Forelimb muscle (tissue), 1 donor: ENCODE measurements around the gene CEP250. TPM values are rescaled to one million over a fixed set of nuclear protein-coding genes. Genes with fewer than 3 reads are reported as not detected.
"Not testable (repeated sequence)": the region's sequence is repeated elsewhere in the genome, so short reads cannot be mapped to it uniquely, and the experiment has no call there.

Source experiments
- DNase-seq: peaks from one replicate; pipeline ENCODE4 v3.0.0-alpha.2; 2013; ENCODE audit warnings: low read depth
- polyA plus RNA-seq: library from polyadenylated mRNA; unstranded; fragments of 120-200 nt; gene quantifications from one replicate; pipeline ENCODE4 v1.2.1, GENCODE V29; 2013; ENCODE audit not compliant: insufficient read length

The CEP250 gene
- polyA plus RNA-seq, 1 donor: 27.6 TPM

DNA sequence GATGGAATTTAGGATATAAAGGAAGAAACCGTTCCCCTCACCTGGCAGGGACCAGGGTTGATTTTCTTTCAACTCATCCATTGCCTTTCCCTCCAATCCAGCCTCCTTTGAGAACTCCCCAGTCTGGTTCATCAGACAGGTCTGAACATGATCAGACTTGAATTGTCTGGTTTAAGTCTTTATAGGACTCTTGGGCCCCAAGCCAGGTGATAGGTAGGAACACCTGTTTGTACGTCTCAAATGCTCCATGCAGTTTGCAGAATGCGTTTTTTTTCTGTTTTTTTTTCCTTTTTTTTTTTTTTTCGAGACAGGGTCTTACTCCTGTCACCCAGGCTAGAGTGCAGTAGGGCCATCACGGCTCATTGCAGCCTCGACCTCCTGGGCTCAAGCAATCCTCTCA, 4.1 kb upstream of the CEP250 start:
- no peak for DNase-seq

DNA sequence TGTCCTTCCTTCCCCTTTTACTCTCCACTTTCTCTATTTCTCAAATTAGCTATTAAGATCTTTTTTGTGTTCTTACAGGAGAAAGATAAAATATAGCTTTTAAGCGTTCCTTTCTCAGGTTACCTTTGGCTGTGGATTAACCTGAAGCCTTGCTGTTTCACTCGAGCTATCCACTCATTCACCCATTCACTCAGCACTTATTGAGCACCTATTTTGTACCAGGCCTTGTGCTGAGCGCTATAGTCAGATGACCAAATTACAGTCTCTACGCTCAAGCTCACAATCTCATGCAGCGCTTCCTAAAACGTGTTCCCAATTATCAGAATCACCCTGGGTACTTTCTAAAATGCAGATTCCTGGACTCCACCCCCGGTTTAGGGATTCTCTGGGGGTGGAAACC, 1.8 kb upstream of the CEP250 start:
- DNase-seq: no peak

DNA sequence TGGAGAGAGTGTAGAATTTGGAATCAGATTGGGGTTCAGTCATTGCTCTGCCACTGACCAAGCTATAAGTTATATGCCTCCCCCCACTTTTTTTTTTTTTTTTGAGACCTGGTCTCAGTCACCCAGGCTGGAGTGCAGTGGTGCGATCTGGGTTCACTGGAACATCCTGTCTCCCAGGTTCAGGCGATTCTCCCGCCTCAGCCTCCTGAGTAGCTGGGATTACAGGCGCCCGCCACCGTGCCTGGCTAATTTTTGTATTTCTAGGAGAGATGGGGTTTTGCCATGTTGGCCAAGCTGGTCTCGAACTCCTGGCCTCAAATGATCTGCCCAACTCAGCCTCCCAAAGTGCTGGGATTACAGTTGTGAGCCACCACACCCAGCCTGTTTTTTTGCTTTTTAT, 1.3 kb downstream of the CEP250 start:
- DNase-seq: not testable (repeated sequence)

DNA sequence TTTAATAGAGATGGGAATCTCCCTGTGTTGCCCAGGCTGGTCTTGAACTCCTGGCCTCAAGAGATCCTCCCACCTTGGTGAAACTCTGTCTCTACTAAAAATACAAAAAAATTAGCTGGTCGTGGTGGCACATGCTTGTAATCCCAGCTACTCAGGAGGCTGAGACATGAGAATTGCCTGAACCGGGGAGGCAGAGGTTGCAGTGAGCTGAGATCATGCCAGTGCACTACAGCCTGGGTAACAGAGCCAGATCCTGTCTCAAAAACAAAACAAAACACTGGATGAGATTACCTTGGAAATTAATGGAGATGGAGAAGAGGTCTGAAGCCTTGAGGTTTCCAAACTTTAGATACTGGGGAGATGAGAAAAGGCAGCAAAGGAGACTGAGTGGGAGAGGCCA, 2.1 kb downstream of the CEP250 start:
- not testable (repeated sequence) for DNase-seq

DNA sequence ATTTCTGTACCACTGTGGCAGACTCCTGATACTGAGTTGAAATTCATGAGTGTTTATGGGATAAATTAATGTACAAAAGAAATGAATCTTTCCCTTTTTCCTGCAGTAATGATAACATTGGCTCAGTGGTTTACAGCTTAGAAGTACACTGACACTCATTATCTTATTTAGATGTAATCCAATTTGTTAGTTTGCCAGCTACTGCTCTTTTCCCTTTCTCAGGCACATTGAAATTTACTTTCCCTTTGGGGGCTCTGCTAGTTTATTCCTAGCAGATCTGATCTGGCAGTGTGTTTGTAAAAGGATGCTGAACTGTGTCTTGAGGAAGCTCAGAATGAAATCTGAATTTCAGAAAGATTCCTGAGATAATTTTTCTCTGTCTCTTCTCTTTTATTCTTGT, 3.0 kb downstream of the CEP250 start:
- no peak for DNase-seq

DNA sequence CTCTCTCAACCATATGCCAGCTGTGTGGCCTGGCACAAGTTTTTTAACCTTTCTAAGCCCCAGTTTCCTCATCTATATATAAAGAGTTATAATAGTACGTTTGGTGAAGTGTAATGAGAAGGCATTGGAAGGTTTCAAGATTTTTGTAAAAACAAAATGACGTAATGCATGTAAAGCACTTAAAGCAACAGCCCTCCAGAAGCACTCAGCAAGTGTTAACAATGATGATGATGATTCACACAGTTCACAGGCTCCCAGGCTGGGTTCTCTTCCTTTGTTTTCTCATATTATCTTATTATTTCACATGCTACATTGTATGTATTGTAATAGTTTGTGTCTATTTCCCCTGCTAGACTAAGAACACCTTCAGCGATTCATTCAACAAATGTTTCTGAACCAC, 6.2 kb downstream of the CEP250 start:
- no peak for DNase-seq

DNA sequence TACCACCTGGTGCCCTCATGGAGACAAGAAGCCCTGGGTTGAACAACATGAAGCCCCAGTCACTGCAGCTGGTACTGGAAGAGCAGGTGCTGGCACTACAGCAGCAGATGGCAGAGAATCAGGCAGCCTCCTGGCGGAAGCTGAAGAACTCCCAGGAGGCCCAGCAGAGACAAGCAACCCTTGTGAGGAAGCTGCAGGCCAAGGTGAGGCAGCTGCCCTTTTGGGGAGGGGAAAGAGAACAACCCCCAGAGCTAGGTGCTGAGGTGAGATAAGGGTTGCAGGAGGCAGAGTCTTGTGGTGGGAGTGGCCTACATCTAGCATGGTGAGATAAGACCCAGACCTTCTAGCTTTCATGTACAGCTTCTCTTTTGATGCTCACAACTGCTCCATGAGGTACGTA, 7.0 kb downstream of the CEP250 start:
- DNase-seq: no peak

DNA sequence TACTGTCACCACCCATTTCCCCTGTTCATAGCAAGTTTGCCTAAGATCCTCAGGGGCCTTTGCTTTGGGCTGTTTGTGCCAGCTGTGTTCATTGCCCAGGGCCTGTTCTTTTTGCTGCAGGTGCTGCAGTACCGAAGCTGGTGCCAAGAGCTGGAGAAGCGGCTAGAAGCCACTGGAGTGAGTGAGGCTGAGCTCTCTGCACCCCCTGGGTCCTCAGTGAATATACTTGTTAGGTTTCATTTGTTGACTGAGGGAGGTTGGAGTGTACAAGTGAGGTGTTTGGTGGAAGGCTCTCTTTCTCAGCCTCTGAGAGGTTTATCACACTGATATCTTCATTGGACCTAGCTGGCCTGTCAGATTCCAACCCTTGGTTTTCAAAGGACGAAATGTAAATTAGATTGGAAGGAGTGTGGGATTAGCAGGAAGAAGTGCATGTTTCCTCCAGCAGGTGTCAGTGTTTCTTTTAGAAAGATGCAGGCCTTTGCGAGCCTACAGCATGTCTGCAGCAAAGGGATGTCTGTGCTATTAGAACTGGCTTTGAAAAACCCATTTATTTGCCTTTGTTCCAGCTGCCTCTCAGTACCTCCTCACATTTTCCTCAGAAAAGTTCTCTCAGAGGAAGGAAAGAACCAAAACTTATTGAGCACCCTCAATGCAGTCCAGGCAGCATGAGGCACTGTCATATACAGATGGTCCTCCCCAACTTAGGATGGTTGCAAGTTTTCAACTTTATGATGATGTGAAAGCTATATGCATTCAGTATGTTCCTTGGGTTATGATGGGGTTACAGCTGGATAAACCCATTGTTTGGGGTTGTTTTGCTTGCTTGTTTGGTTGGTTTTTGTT, 8.3 kb downstream of the CEP250 start:
- peak; percentile 58 for DNase-seq

DNA sequence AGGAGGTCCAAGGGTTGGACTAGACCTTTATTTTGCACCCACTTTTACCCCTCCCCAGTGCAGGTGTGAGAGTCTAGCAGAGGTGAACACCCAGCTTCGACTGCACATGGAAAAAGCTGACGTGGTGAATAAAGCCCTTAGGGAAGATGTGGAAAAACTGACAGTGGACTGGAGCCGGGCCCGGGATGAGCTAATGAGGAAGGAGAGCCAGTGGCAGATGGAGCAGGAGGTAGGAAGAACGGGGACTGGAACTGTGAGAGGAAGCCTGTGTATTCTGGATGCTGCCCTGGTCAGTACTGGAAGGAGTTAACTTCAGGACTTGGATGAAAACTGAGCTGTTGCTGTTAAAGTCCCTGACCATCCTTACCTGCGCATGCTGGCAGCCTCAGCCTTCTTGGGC, 10.6 kb downstream of the CEP250 start:
- peak; percentile 54 for DNase-seq

DNA sequence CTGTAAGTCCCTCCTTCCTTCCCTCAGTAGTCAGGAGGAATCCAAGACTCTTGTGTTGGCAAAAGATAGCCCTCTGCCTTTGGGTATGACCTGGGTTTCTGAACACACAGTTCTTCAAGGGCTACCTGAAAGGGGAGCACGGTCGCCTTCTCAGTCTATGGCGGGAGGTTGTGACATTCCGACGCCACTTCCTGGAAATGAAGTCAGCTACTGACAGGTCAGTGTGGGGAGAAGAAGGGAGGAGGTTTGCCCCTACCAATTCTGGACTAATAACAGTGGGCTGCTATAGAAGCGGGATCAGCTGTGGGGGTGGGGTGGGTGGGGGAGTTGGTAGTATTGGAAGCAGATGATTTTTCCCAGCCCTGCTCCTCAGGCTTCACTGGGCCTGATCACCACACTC, 11.5 kb downstream of the CEP250 start:
- no peak for DNase-seq

DNA sequence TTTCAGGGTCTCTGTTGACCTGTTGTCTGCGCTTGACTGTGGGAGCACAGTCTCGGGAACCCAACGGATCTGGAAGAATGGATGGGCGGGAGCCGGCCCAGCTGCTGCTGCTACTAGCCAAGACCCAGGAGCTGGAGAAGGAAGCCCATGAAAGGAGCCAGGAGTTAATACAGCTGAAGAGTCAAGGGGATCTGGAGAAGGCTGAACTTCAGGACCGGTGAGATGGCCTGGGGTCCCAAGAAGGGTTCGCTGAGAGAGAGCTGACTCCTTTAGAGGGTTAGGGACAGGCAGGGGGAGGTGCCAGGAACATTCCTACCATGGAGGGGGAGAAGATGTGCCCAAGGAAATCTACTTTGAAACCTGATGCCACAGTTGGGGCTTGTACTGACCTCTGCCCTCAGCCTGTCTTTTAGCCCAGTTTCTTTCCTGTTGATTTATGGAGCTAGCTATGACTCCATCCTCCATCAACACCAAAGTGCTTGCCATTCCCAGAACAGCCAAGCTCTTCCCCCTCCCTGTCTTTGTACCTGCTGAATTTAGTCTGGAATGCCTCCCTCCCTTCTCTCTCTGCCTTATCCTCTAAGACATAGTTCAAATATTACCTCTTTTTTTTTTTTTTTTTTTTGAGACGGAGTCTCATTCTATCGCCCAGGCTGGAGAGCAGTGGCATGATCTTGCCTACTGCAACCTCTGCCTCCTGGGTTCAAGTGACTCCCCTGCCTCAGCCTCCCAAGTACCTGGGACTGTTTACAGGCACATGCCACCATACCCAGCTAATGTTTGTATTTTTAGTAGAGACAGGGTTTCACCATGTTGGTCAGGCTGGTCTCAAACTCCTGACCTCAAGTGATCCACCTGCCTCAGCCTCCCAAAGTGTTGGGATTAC, 12.2 kb downstream of the CEP250 start:
- no peak for DNase-seq

DNA sequence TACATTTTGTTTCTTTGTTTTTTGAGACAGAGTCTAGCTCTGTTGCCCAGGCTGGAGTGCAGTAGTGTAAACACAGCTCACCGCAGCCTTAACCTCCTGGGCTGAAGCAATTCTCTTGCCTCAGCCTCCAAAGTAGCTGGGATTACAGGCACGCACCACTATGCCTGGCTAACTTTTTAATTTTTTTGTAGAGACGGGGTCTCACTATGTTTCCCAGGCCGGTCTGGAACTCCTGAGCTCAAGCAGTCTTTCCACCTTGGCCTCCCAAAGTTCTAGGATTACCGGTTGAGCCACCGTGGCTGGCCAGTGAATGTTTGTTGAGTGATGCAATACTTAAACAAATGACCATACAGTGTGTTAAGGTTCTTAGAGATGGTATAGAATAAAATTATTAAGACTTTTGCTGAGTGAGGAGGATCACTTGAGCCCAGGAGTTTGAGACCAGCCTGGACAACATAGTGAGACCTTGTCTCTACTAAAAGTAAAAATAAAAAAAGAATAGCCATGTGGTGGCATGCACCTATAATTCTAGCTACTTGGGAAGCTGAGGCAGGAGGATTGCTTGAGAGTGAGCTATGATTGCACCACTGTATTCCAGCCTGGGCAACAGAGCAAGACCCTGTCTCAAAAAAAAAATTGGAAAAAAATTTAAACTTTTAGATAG, 13.4 kb downstream of the CEP250 start:
- no peak for DNase-seq

DNA sequence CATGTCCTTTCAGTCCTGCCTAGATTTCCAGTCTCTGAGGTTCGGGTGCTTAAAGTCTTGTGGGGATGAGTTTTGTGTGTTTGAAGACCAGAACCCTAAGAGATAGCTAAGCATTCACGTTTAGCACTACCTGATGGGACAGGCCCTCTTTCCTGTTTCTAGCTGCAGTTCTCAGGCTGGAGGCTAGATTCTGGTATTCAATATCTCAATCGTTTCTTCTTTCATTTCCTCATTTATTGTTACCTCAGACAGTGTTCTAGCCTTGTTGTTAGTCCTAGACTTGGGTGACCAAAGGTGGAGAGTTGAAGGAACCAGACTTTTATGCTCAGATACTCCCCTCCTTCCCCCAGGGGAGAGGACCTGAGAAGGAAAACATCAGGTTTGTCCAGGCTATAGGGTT, 16.8 kb downstream of the CEP250 start:
- DNase-seq: no peak

DNA sequence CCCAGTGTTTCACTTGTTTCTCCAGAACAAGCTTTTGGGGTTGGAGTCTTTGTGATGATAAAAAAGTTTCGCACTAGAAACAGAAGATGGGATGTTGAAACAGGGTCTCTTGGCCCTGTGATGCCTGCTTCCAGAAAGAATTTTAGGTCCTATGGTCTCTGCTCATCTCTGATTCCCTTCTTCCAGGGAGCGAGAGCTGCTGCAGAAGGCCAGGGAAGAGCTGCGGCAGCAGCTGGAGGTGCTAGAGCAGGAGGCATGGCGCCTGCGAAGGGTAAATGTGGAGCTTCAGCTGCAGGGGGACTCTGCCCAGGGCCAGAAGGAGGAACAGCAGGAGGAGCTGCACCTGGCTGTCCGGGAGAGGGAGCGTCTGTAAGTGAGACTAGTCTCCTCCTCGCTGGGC, 18.3 kb downstream of the CEP250 start:
- DNase-seq: no peak

DNA sequence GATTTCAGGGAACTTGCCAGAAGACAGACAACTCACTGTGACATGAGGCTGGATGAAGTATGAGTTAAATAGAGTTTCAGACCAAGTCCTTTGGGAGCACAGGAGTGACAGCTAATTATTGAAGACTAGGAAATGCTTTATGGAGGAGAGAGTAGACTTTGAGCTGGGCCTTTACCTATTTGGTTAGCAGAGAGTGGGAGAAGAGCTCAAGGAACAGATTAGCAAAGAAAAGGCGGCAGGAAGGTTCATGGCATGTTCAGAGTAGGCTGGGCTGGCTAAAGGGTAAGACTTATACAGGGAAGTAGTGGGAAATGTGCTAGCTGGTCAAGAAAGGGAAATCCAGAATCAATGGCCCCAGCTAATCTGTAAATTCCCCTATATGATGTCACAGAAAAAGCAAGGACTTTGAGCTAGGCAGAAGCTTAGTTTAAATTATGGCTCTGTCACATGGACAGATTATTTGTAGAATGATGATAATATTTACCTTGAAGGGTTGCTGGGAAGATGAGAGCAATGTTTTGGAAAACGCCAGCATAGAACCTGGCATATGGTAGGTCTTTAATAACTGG, 19.0 kb downstream of the CEP250 start:
- no peak for DNase-seq

DNA sequence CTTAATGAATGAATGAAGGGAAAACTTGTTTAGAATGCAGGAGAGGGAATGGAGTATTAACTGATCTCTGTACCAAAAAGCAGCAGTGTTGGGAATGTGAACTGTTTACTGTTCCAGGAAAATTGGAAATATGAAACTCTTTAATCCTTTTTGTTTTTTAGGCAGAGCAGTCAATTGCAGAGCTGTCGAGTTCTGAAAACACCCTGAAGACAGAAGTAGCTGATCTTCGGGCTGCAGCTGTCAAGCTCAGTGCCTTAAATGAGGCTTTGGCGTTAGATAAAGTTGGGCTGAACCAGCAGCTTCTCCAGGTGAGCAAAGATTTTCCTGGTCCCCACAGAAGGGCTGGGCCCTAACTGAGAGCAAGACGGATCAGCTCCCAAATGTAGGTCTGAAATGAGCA, 20.9 kb downstream of the CEP250 start:
- no peak for DNase-seq

DNA sequence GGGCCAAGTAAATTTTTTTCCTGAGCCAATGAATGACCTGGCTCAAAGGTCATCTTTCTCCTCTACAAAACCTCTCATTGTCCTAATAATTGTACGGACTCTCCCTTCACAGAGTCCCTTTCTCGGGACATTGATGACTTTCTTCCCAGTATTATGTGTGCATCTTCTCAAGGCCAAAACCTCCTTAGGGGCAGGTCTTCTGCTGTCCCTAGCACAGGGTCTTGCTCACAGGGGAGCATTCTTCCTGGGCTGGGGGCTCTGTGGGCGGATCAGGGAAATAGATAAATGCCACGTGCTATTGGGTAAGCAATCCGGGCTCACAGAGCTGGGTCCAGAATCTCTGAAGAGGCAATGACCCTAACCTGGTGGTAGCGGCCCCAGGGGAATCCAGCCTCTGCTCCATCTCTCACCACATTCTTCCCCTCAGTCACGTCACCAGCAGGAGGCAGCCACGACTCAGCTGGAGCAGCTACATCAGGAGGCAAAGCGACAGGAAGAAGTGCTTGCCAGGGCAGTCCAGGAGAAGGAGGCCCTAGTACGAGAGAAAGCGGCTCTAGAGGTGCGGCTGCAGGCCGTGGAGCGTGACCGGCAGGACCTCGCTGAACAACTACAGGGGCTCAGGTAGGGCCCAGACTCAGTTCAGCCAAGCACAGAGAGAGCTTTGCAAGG, 23.5 kb downstream of the CEP250 start:
- DNase-seq: no peak

DNA sequence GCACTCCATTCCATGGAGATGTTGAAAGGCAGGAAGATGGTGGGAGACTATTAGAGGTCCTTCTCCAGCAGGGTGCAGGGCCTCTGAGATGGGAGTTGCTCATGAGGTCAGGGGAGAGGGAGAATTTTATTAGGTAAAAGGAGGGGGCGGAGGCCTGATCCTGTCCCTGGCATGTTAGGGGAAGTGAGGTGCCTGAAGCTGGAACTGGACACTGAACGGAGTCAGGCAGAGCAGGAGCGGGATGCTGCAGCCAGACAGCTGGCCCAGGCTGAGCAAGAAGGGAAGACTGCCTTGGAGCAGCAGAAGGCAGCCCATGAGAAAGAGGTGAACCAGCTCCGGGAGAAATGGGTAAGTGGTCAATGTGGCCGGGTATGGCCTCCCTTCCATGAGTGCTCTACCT, 24.4 kb downstream of the CEP250 start:
- no peak for DNase-seq

DNA sequence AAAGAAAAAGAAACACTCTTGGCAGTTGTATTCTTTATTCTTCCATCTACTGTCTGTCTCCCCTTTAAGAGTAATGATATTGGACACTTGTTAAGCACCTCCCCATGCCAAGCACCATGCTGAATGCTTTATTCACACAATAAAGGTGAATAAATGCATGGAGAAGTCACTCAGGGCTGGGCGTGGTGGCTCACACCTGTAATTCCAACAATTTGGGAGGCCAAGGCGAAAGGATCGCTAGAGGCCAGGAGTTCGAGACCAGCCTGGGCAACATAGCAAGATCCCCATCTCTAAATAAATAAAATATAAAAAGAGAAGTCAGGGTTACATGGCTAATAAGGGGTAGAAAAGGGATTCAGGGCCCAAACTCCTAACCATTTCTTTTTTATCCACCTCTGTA, 32.1 kb downstream of the CEP250 start:
- DNase-seq: no peak

DNA sequence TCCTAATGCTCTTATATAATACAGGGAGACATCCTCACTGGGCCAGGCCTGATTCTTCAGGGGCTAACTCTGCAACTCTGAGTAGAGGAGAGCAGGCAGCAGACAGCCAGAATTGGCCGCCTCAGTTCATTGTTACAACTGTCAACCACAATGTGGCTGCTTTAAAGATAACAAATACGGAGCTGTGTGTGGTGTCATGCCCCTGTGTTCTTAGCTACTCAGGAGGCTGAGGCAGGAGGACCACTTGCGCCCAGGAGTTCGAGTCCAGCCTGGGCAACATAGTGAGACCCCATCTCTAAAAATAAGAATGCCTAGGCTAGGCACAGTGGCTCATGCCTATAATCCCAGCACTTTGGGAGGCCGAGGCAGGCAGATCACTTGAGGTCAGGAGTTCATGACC, 34.3 kb downstream of the CEP250 start:
- no peak for DNase-seq

DNA sequence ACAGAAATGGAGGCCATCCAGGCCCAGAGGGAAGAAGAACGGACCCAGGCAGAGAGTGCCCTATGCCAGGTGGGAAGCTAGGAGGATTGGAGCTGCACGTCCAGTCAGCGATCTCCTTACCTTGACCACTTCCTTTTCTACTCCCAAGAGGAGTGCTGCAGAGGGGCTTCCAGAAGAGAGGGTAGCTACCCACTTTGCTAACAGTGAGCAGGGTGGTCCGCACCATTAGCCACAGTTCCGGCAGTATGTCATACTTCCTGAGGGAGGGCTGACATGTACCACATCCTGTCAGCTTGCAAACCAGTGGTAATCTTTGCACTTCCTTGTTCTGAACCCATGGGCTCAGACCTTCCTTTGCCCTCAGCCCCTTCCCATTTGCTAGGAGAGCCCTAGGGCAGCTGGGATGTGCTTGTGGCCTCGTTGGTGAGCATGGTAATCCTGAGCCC, 35.4 kb downstream of the CEP250 start:
- no peak for DNase-seq
